Erythroblast (primary cell): Measurements from ENCODE around the gene PLEKHG7.

Source experiments
- GATA1 ChIP-seq: IDR thresholded peaks from 2 replicates; pipeline ENCODE4 v1.6.1; 2011; ENCODE audit warnings: low read depth, mild to moderate bottlenecking, control low read depth, low read length, moderate library complexity
- POLR2A ChIP-seq: IDR thresholded peaks from 2 replicates; pipeline ENCODE4 v1.6.1; 2011; ENCODE audit warnings: mild to moderate bottlenecking, low read length

GRCh38 chr12:92771001-92771400 is 68.2 kb downstream of the PLEKHG7 start:
- TF ChIP-seq POLR2A (no peak), GATA1 (no peak)
